ENCODE measurements around the gene OMP. TPM values are rescaled to one million over a fixed set of nuclear protein-coding genes. Genes with fewer than 3 reads are reported as not detected.

The OMP gene
- total and polyA plus RNA-seq, 2 donors (not counting 3 experiments of a cell fraction or from before 2014, with no cell fraction given), result 0.80 TPM; not detected in 1

DNA sequence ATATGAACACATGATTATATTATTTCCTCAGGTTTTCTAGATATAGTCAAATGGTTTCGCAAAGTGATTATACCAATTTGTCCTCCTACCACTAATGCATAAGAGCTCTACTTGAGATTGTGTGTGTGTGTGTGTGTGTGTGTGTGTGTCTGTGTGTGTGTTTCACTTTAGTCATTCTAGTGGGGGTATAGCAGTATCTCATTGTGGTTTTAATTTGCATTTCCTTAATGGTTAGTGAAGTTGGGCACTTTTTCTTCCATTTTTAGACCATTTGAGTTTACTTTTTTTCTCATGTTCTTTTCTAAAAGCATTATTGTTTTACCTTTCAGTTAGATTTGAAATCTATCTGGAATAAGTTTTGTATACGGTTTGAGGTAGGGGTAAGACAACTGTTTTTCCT, 23.0 kb upstream of the OMP start:
- intact Hi-C loops (cut with micrococcal nuclease) (no loop called here), dilution Hi-C loops (cut with MboI; ENCODE audit: extremely low pct_ligation_motif_present, low sequenced_read_pairs) (no loop called here)
- TF ChIP-seq, protein P1, sequence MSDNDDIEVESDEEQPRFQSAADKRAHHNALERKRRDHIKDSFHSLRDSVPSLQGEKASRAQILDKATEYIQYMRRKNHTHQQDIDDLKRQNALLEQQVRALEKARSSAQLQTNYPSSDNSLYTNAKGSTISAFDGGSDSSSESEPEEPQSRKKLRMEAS (IDR thresholded peaks at IDR 0.05; ENCODE audit: insufficient read depth, insufficient read length), result no peak
- TF ChIP-seq EZH2 (IDR thresholded peaks at IDR 0.05; ENCODE audit: borderline replicate concordance, low read depth, low read length, severe bottlenecking) (no peak), FOS (IDR thresholded peaks at IDR 0.05; ENCODE audit: borderline replicate concordance, insufficient read depth, low read length) (no peak)

DNA sequence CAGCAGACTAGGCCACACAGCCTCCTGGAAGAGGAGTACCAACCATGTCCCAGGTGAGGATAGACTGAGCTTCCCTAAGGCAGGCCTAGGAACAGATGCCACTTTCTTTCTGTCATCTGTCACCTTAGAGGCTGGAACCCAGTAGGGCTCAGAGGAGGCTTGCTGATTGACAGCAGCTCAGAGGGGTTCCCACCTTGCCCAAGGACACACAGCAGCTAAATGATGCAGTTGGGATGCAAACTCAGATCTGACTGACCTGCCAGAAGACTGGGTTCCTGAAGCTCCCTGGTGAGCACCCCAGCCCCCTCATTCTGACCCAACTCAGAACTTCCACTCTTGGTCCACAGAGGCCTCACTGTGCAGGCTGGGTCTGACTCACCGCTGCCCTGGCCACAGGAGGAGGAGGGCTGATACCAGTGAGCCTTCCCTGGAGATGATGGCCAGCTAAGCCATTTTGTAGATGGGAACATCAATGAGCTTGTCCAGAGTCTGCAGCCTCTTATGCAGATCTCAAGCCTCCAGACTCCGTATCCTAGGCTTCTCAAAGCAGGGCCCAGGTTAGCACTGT, 21.9 kb upstream of the OMP start:
- dilution Hi-C loops (cut with MboI; ENCODE audit: extremely low pct_ligation_motif_present, low sequenced_read_pairs), result no loop called here
- no peak overlapping the region for H3K4me3 ChIP-seq (replicated peaks in 1 of 3; ENCODE audit: insufficient read depth in 1 of 3, low read depth in 1 of 3, low read length in 3 of 3)
- no peak overlapping the region for H3K27ac ChIP-seq (ENCODE audit: insufficient read depth, low read depth, low read length)
- no peak for TF ChIP-seq POLR2AphosphoS5 (IDR thresholded peaks at IDR 0.05; ENCODE audit: insufficient read depth, low read depth, low read length)
- TF ChIP-seq EZH2 (IDR thresholded peaks at IDR 0.05; ENCODE audit: borderline replicate concordance, low read depth, low read length, severe bottlenecking), result no peak
- TF ChIP-seq, protein P2, sequence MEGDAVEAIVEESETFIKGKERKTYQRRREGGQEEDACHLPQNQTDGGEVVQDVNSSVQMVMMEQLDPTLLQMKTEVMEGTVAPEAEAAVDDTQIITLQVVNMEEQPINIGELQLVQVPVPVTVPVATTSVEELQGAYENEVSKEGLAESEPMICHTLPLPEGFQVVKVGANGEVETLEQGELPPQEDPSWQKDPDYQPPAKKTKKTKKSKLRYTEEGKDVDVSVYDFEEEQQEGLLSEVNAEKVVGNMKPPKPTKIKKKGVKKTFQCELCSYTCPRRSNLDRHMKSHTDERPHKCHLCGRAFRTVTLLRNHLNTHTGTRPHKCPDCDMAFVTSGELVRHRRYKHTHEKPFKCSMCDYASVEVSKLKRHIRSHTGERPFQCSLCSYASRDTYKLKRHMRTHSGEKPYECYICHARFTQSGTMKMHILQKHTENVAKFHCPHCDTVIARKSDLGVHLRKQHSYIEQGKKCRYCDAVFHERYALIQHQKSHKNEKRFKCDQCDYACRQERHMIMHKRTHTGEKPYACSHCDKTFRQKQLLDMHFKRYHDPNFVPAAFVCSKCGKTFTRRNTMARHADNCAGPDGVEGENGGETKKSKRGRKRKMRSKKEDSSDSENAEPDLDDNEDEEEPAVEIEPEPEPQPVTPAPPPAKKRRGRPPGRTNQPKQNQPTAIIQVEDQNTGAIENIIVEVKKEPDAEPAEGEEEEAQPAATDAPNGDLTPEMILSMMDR (IDR thresholded peaks at IDR 0.05; ENCODE audit: extremely low read depth in 1 of 2, insufficient read depth in 1 of 2, low read depth in 1 of 2, low read length in 2 of 2), result no peak
- TF ChIP-seq, protein P1 (IDR thresholded peaks at IDR 0.05; ENCODE audit: insufficient read depth, insufficient read length), result no peak
- no peak for TF ChIP-seq GATA2 (IDR thresholded peaks at IDR 0.05; ENCODE audit: insufficient read depth, insufficient read length, low read depth, low read length)
- TF ChIP-seq MYC (IDR thresholded peaks at IDR 0.05; ENCODE audit: low read depth, low read length), result no peak
- TF ChIP-seq POLR2A (IDR thresholded peaks at IDR 0.05; ENCODE audit: low read depth, low read length), result no peak
- TF ChIP-seq FOS (IDR thresholded peaks at IDR 0.05; ENCODE audit: borderline replicate concordance, insufficient read depth, low read length), result no peak
- no peak for TF ChIP-seq JUN (IDR thresholded peaks at IDR 0.05; ENCODE audit: borderline replicate concordance, insufficient read depth, insufficient read length, low read depth)
- no peak overlapping the region for H3K9ac ChIP-seq (replicated peaks; ENCODE audit: extremely low read depth, insufficient read depth, low read length)
- H3K9me1 ChIP-seq (replicated peaks; ENCODE audit: control insufficient read depth, extremely low read depth, insufficient read depth, low read length), result no peaks in the 10 kb centered on the region
- FAIRE-seq, result no peak
- intact Hi-C loops (cut with micrococcal nuclease), result no loop called here
- no peaks in the 10 kb centered on the region for H3K79me2 ChIP-seq (ENCODE audit: control insufficient read depth, insufficient read depth, low read length)
- H3K9me3 ChIP-seq (replicated peaks; ENCODE audit: control insufficient read depth, insufficient read depth, low read length), result no peaks in the 10 kb centered on the region
- no peaks in the 10 kb centered on the region for H3K27me3 ChIP-seq (ENCODE audit: control insufficient read depth in 2 of 2, insufficient read depth in 2 of 2, low read length in 2 of 2)
- H3K4me1 ChIP-seq (ENCODE audit: control insufficient read depth, extremely low read depth, insufficient read depth, low read length), result peaks cover 14% of the 10 kb centered on the region
- no TSS peak for BruUV-seq (replicated peaks)
- H2AFZ ChIP-seq (ENCODE audit: low read depth, low read length), result no peak overlapping the region
- H3K36me3 ChIP-seq (ENCODE audit: control insufficient read depth in 2 of 2, extremely low read depth in 1 of 2, insufficient read depth in 2 of 2, low read length in 2 of 2), result no peaks in the 10 kb centered on the region
- ChIA-PET POLR2A (no interaction called here), CTCF (interaction anchor here (1.1 to 4.6 kb wide), 8 partner anchors 7 to 33 kb away, joined by 3 to 98 read pairs (median 6); partner anchors contain the start of gene CAPN5)
- no peaks in the 10 kb centered on the region for H4K20me1 ChIP-seq (replicated peaks; ENCODE audit: control insufficient read depth, extremely low read depth, insufficient read depth, low read length)
- DNase-seq (ENCODE audit: low read depth, low spot score), result no peak
- H3K4me2 ChIP-seq (ENCODE audit: insufficient read depth, low read length), result no peak overlapping the region

More for the DNA sequence above, 23.0 kb upstream of the OMP start:
- FAIRE-seq, result no peak
- no peak overlapping the region for H3K4me2 ChIP-seq (ENCODE audit: insufficient read depth, low read length)
- H3K27me3 ChIP-seq (ENCODE audit: control insufficient read depth in 2 of 2, insufficient read depth in 2 of 2, low read length in 2 of 2), result no peaks in the 10 kb centered on the region
- BruUV-seq (replicated peaks), result no TSS peak
- no peak overlapping the region for H3K9ac ChIP-seq (replicated peaks; ENCODE audit: extremely low read depth, insufficient read depth, low read length)
- H3K9me3 ChIP-seq (replicated peaks; ENCODE audit: control insufficient read depth, insufficient read depth, low read length), result no peaks in the 10 kb centered on the region
- H3K4me1 ChIP-seq (ENCODE audit: control insufficient read depth, extremely low read depth, insufficient read depth, low read length), result peaks cover 14% of the 10 kb centered on the region
- no peaks in the 10 kb centered on the region for H3K9me1 ChIP-seq (replicated peaks; ENCODE audit: control insufficient read depth, extremely low read depth, insufficient read depth, low read length)
- H3K4me3 ChIP-seq (replicated peaks in 1 of 3; ENCODE audit: insufficient read depth in 1 of 3, low read depth in 1 of 3, low read length in 3 of 3), result no peak overlapping the region
- CTCF ChIA-PET, result interaction anchor here (1.1 to 4.6 kb wide), 7 partner anchors 12 to 161 kb away, joined by 3 to 98 read pairs (median 3); partner anchors contain the start of gene CAPN5
- no peaks in the 10 kb centered on the region for H3K79me2 ChIP-seq (ENCODE audit: control insufficient read depth, insufficient read depth, low read length)
- no peaks in the 10 kb centered on the region for H4K20me1 ChIP-seq (replicated peaks; ENCODE audit: control insufficient read depth, extremely low read depth, insufficient read depth, low read length)
- POLR2A ChIA-PET, result no interaction called here
- no peak for DNase-seq (ENCODE audit: low read depth, low spot score)
- no peaks in the 10 kb centered on the region for H3K36me3 ChIP-seq (ENCODE audit: control insufficient read depth in 2 of 2, extremely low read depth in 1 of 2, insufficient read depth in 2 of 2, low read length in 2 of 2)
- no peak overlapping the region for H2AFZ ChIP-seq (ENCODE audit: low read depth, low read length)
- H3K27ac ChIP-seq (ENCODE audit: insufficient read depth, low read depth, low read length), result no peak overlapping the region

Data from endothelial cell of umbilical vein (primary cell).